GM18868 (cell line): ENCODE data around the gene KRTAP16-1.
"Not testable (repeated sequence)": the region's sequence is repeated elsewhere in the genome, so short reads cannot be mapped to it uniquely, and the experiment has no call there.

Experiments used
- ATAC-seq: cut with Tn5 transposase; IDR thresholded peaks from one replicate; pipeline ENCODE4 v1.9.1; 2021; ENCODE audit warnings: mild to moderate bottlenecking, moderate library complexity; ENCODE audit not compliant: unreplicated experiment

Gene KRTAP16-1

DNA sequence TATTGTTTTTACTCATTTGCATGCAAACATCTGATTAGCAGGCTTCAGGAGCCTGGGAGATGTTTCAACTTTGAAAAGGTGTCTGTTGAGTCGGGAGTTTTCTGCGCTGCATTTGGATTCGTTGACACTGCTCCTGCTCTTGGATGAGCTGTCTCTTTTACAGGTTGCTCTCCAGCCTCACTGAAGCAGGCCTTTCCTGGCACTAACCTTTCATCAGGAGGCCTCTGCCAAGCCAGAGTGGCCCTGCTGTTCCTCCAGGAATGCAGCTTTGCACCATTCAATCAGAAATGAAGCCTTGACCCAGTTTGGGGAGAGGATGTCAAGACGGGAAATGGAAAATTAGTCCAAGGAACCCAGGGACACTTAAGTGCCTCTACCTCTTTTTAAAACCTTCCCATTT lies 6.1 kb downstream of the KRTAP16-1 start:
- no peak for ATAC-seq

DNA sequence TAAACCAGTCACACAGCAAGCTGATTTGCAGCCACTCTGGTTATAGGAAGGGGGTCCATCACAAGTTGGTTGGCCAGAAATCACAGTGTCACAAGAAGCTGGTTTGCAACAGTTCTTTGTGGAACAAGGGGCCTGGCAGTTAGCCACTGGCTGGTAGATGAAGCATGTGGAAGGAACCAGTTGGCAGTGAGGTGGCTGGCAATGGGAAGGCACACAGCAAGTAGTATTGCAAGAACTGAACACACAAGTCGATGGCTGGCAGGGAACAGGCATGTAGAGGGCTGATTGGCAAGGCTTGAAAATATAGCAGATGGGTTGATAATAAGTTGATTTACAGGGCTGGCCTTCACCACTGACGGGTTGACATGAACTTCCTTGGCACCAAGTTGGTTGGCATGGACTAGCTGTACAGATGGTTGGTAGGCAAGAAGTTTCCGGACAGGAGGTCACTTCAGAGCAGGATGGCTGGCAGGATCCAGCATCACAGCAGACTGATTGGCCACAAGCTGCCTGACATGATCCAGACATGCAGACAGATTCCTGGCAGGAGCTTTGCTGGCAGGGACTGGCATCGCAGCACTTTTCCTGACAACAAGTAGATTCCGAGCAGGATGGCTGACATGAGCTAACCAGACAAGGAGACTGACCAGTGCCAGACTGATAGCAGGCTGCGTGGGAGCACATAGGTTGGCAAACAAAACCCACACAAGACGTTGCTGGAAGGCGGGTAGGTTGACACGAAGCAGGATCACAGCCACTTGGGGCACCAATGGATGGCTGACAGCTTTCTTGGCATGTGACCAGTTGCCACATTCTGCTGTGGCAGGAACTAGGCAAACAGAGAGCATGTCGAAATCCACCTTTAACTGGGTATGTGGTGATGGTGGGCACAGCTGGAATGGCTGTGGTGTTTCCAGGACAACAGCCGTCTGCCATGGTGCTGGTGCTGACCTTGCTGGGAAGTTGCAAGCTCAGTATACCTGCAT lies 6.9 kb downstream of the KRTAP16-1 start, which contains the start of gene KRTAP29-1:
TSS of gene KRTAP29-1 (minus strand) at position 936 of the 986 bp plus-strand sequence. CDS start at position 936, 0 bp downstream.
- ATAC-seq: no peak

DNA sequence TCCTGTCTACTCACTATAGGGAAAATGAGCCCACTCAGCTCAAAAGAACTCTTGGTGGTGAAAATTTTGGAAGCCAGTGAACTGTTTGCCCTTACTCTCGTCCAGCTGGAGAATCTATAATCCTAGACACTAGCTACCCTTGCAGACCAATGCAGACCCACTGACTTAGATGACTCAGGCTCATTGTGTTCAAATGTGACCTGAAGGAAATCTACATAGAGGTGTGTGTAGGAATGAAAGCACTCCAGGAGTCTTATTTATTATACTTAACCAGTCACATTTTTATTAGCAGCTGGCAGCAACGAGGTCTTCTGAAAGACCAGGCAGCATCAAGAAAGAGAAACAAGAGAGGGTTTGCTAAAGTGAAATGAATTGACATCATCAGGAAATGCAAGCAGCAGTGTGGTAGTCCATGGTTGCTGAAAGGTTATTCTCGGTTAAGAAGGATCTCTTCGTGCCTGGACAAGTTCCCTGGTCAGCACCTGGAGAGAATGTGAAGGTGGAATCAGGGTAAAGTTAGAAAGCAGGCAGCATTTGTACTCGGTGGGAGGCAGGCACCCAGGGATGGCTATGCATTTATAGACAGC lies 7.8 kb downstream of the KRTAP16-1 start:
- ATAC-seq: no peak

DNA sequence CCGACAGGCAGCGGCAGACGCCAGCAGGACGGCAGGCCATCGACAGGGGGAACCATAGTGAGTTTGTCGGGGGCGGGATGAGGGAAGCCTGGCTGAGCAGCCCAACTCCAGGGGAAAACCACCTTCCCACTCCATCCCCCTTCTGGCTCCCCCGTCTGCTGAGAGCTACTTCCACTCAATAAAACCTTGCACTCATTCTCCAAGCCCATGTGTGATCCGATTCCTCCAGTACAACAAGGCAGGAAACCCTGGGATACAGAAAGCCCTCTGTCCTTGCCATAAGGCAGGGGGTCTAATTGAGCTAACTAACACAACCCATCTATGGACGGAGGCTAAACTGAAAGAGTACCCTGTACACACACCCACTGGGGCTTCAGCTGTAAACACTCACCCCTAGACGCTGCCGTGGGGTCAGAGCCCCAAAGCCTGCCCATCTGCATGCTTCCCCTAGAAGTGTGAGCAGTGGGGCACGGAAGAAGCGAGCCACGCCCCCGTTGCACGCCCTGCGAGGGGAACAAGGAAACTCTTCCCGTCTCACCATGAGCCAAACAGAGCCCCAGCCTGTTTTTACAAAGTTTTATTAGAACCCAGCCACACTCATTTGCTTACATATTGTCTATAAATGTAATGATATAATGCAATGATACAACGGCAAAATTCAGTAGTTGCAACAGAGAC lies 10.5 kb downstream of the KRTAP16-1 start:
- no peak for ATAC-seq

DNA sequence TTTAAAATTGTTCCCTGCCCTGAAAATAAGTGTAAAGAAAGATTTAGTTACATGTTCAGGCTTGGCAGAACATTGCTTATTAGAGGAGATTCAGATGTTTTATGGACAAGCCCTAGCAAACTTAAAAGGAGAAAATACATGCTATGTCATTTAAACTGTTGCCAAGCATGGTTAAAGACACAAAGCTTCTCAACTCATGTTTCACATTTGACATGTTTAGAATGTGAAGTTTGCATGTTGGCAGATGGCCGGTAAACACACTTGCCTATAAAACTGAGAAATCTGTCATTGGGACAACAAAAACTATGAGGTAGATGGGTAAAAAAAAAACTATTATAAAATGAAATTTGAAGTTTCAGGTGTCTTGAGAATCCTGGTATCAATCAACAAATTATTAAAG lies 12.3 kb downstream of the KRTAP16-1 start:
- ATAC-seq: no peak

DNA sequence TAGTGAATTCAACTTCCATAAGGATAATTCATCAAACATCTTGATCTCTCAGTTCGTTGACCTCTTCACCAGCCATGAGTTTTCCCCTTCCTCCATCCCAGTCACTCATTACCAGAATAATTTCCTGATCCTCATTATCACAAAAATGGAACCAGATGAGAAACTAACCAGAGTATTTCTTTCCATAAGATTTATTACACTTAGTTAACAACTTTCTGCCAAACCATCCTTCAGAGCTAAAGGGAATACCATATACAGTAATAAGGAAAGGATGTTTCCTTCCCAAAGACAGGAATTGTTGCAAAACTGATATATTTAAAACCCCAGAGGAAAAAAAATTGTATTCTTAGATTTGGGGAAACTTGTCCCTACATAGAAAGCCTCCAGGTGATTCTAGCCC lies 15.1 kb downstream of the KRTAP16-1 start:
- no peak for ATAC-seq

DNA sequence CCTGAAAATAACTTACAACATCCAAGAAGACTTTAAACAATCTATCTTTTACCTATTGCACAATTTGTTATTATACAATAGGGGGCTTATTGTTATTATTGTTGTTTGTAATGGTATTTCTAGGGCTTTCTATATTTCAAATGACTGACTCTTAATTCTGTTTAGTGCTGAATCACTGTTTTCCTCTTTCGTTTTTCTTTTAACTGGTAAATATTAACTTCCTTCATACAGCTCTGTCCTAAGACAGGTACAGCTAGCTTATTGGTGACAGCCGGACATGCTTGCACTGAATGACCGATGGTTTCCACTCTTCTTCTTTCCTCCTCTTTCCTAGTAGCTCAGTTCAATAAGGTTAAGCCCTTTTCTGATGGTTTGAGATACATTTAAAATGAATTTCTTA lies 22.1 kb downstream of the KRTAP16-1 start:
- ATAC-seq: no peak

DNA sequence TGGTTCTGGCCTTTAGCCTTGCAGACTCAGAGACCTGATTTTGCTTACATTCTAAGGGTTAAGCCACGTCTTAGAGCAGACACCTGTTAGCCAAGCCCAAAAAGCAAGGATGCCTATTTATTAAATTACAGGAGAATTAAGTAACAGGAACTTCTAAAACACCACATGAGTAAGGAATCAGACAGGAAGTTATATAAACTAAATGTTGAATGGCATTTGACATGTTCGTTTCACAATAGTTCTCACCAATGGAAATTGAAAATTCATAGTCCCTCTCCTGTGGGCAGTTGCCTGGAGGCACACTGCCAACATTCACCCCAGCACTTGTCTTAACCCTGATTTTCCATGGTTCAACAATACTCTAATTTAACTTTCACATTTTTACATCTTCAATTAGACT lies 24.6 kb downstream of the KRTAP16-1 start:
- ATAC-seq: no peak

DNA sequence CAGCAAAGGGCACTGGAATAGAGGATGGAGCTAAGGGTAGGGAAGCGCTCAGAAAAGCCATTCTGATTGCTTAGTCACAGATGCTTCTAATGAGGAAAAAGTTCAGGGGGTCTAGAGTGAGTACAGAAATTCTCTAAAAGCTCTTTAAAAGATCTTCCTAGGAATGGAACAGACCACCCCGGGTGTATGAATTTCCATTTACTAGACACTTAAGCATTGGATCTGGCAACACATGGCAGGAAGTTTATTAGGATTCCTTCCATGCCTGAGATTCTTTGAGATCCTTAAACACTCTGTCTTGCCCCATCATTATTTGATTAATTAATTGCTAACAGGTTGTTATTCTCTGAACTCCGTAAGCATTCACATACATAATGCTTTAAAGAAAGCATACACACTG lies 25.1 kb downstream of the KRTAP16-1 start:
- ATAC-seq: no peak

DNA sequence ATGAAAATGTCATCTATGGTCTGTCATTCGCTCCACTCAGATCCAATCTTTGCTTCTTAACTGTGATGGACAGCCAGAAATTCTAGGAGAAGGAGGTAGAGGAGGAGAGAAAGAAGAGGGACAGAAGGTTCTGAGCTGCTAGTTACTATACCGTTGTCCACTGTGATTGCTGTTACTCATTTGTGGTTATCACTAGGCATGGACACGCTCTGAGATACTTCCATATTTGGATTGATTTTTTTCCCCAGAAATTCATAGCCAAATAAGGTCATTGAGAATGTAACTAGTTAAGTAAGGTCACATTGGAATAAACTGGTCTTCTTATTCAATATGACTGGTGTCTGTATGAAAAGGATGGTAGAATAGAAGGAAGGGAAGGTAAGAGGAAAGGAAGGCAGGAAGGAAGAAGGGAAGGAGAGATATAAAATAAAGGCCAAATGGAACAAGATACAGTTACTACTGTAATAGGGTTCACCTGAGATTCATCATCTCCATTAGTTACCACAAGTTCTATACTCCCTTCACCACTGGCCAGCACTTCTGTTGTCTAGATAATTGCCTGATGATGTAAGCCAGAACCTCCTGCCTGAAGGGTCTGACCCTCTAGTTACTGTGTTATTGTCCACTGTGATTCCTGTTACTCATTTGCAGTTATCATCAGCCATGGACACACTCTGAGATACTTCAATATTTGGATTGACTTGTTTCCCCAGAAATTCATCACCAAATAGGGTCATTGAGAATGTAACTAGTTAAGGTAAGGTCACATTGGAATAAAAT lies 30.7 kb downstream of the KRTAP16-1 start:
- no peak for ATAC-seq

DNA sequence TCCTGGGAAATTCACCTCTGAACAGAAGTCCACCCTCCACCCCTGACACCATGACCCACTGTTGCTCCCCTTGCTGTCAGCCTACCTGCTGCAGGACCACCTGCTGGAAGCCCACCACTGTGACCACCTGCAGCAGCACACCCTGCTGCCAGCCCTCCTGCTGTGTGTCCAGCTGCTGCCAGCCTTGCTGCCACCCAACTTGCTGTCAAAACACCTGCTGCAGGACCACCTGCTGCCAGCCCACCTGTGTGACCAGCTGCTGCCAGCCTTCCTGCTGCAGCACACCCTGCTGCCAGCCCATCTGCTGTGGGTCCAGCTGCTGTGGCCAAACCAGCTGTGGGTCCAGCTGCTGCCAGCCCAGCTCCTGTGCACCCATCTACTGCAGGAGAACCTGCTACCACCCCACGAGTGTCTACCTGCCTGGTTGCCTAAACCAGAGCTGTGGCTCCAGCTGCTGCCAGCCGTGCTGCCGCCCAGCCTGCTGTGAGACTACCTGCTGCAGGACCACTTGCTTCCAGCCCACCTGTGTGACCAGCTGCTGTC lies 33.4 kb downstream of the KRTAP16-1 start, which contains the start of gene KRTAP9-7:
TSS of gene KRTAP9-7 (plus strand) at position 51 of the 543 bp plus-strand sequence. CDS start at position 51, 0 bp downstream.
- not testable (repeated sequence) for ATAC-seq

DNA sequence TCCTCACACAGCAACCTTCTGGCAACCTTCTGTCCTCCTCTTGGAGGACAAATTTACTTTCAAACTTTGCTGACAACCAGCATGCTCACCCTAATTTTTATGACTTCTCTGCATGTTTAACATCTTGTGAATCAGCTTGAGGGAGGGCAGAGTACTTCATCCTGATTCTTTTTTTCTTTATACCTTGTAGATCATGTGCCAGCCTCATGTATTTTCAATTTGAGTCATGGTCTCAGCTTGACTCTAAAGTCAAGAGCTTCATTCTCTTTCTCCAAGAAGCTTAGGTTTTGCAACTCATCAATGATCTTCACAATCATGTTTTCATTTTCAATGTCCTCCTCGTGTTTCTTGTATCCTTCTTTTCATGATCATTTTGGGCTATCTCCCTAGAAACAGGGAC lies 37.3 kb downstream of the KRTAP16-1 start:
- no peak for ATAC-seq

DNA sequence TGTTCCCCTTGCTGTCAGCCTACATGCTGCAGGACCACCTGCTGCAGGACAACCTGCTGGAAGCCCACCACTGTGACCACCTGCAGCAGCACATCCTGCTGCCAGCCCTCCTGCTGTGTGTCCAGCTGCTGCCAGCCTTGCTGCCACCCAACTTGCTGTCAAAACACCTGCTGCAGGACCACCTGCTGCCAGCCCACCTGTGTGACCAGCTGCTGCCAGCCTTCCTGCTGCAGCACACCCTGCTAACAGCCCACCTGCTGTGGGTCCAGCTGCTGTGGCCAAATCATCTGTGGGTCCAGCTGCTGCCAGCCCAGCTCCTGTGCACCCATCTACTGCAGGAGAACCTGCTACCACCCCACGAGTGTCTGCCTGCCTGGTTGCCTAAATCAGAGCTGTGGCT lies 37.8 kb downstream of the KRTAP16-1 start:
- not testable (repeated sequence) for ATAC-seq

DNA sequence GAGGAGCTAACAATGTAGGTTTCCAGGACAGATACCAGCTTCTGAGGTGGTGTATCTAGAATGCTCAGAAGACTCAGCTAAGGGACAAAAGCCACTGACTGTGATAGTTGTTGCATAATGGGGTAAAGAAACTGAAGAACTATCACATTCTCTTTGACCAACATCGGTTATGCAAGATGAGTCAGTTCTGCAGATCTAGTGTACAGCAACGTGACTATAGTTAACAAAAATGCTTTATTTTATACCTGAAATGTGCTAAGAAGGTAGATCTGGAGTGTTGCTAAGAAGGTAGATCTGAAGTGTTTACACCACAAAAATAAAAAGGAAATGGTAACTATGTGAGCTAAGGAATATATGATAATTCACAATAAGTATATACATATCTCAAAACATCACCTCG lies 41.4 kb downstream of the KRTAP16-1 start:
- ATAC-seq: no peak

DNA sequence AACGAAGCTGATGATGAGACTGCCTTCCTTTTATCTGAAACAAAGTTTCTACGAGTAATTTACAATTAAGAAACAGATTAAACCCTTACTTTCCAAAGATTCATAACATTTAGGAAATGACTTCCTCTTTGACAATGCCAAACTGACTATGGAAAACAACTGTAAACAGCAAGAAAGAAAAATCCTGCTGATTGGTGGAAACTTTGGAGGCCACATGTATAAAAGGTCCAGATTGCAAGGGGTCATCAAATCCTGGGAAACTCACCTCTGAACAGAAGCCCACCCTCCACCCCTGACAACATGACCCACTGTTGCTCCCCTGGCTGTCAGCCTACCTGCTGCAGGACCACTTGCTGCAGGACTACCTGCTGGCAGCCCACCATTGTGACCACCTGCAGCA lies 44.0 kb downstream of the KRTAP16-1 start, which contains the start of gene KRTAP9-6:
TSS of gene KRTAP9-6 (plus strand) at position 301 of the 400 bp plus-strand sequence. CDS start at position 301, 0 bp downstream.
- no peak for ATAC-seq

DNA sequence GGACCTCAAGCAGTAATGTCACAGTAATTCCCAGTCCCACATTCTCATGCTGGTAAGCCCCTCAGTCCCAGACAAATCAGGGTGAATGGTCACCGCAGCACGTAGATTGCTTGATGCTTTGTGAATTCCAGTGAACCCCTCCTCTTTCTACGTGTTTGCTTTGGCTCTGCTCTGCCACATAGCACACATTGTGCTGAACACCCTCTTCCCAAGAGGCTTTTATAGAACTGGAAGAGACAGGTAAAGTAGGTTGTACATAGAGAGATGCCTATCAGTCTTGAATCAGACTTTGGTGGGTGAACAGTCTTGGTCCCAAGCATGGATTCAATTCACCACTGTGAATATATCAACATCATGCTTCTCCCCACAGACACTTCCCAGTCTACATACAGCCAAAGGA lies 44.5 kb downstream of the KRTAP16-1 start:
- no peak for ATAC-seq

DNA sequence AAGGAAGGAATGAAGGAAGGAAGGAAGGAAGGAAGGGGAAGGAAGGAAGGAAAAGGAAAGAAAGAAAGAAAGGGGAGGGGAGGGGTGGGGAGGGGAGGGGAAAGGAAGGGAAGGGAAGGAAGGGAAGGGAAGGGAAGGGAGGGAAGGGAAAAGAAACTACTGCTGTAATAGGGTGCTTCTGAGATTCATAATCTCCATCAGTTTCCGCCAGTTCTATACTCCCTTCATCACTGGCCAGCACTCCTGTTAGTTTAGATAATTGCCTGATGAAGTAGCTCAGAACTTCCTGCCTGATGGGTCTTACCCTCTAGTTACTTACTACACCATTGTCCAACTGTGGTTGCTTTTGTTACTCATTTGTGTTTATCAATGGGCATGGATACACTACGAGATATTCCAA lies 45.9 kb downstream of the KRTAP16-1 start:
- ATAC-seq: no peak

DNA sequence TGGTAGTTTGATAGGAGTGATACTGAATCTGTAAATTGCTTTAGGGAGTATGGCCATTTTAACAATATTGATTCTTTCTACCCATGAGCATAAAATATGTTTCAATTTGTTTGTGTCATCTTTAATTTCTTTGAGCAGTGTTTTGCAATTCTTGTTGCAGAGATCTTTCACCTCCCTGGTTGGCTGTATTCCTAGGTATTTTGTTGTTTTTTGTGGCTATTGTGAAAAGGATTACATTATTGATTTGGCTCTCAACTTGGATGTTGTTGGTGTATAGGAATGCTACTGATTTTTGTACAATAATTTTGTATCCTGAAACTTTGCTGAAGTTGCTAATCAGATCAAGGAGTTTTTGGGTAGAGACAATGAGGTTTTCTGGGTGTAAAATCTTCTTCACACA lies 50.7 kb downstream of the KRTAP16-1 start:
- ATAC-seq: no peak
